T-cell (primary cell): ENCODE data around the gene RTP3. TPM values are rescaled to one million over a fixed set of nuclear protein-coding genes. Genes with fewer than 3 reads are reported as not detected.
A peak's percentile ranks its signal among the peaks of the same experiment; 100 is the strongest.

Source experiments
- ATAC-seq, 4 experiments: fragments of 200-7000 bp in 3 of 4; fragments of 150-1000 bp in 1 of 4; cut with Tn5 transposase; replicated peaks in 1 of 4; 1 replicate in 3 of 4; 2 replicates in 1 of 4; pipeline ENCODE4 v1.10.0; 2021; ENCODE audit warnings: moderate library complexity in 3 of 4, mild to moderate bottlenecking in 2 of 4, moderate number of reproducible peaks in 1 of 4
- CTCF ChIA-PET, 2 donors: fragments of 300-600 bp; sonication (Branson Sonifier 250); formaldehyde crosslinking; loops; one replicate each; lab custom pipeline; 2022; ENCODE audit warnings: antibody characterized with exemption in 2 of 2; lab: Charles Lee
- POLR2A ChIA-PET, 2 donors: fragments of 300-600 bp; sonication (Branson Sonifier 250); formaldehyde crosslinking; loops; one replicate each; lab custom pipeline; 2022; ENCODE audit warnings: antibody characterized with exemption in 2 of 2; lab: Charles Lee
- DNase-seq, 35 experiments: peaks; one replicate each; pipeline versions ENCODE4 v3.0.0 to v3.0.0-alpha.2; 2013 to 2023
- H3K27ac ChIP-seq: one replicate; pipeline ENCODE4 v1.5.1; 2013; ENCODE audit warnings: low read length
- H3K27me3 ChIP-seq, 2 experiments: replicated peaks in 1 of 2; 1 replicate in 1 of 2; 2 replicates in 1 of 2; pipeline versions ENCODE4 v1.6.1 to v1.7.0; 2013; ENCODE audit warnings: low read length in 1 of 2, mixed read lengths in 1 of 2; ENCODE audit not compliant: control insufficient read depth in 2 of 2, insufficient read depth in 2 of 2; ENCODE audit errors: extremely low read depth in 1 of 2
- H3K36me3 ChIP-seq, 2 donors: 1 replicate in 1 of 2; 2 replicates in 1 of 2; pipeline versions ENCODE4 v1.6.1 to v1.7.0; 2013; ENCODE audit warnings: low read length in 1 of 2; ENCODE audit not compliant: control insufficient read depth in 2 of 2, insufficient read depth in 1 of 2; ENCODE audit errors: extremely low read depth in 1 of 2
- H3K4me1 ChIP-seq, 2 experiments: 1 replicate in 1 of 2; 2 replicates in 1 of 2; pipeline versions ENCODE4 v1.6.1 to v1.7.0; 2013; ENCODE audit warnings: low read length in 2 of 2, mixed read lengths in 1 of 2; ENCODE audit not compliant: insufficient read depth in 2 of 2, control insufficient read depth in 1 of 2; ENCODE audit errors: extremely low read depth in 1 of 2
- H3K4me3 ChIP-seq, 2 donors: 1 replicate in 1 of 2; 2 replicates in 1 of 2; pipeline versions ENCODE4 v1.5.1 to v1.7.0; 2013; ENCODE audit warnings: mild to moderate bottlenecking in 2 of 2, low read length in 1 of 2, moderate library complexity in 1 of 2; ENCODE audit not compliant: control insufficient read depth in 1 of 2; ENCODE audit errors: extremely low read depth in 1 of 2
- H3K9me3 ChIP-seq: 2 replicates; pipeline ENCODE4 v1.7.0; 2013
- H3K27ac Mint-ChIP-seq, 2 donors: one replicate each; pipeline ENCODE4 v1.8.0; 2020 to 2021; ENCODE audit warnings: mild to moderate bottlenecking in 2 of 2, mixed read lengths in 2 of 2
- H3K27me3 Mint-ChIP-seq, 2 donors: one replicate each; pipeline ENCODE4 v1.8.0; 2021 to 2022; ENCODE audit warnings: mixed read lengths in 2 of 2
- H3K36me3 Mint-ChIP-seq: one replicate; pipeline ENCODE4 v1.8.0; 2021; ENCODE audit warnings: mixed read lengths
- H3K4me1 Mint-ChIP-seq, 3 donors: one replicate each; pipeline ENCODE4 v1.8.0; 2020 to 2022; ENCODE audit warnings: mixed read lengths in 3 of 3, mild to moderate bottlenecking in 1 of 3
- H3K4me3 Mint-ChIP-seq, 3 donors: one replicate each; pipeline ENCODE4 v1.8.0; 2020 to 2022; ENCODE audit warnings: mild to moderate bottlenecking in 3 of 3, mixed read lengths in 3 of 3, moderate library complexity in 3 of 3
- H3K9me3 Mint-ChIP-seq, 3 donors: one replicate each; pipeline ENCODE4 v1.8.0; 2020 to 2022; ENCODE audit warnings: mixed read lengths in 3 of 3
- WGBS: methylation state at CpG from one replicate; pipeline ENCODE4 v1.1.5; 2013; ENCODE audit warnings: missing lambda C conversion rate; ENCODE audit not compliant: insufficient coverage; 5-methylcytosine and 5-hydroxymethylcytosine counted together
- total RNA-seq, 35 experiments: library from RNA in 6 of 35; stranded (reverse) in 6 of 35; fragments of 120-200 nt in 1 of 35; gene quantifications; one replicate each; pipeline versions ENCODE4 v1.2.1 to v1.2.4 and lab custom pipeline; 2013 to 2026

The RTP3 gene
- total RNA-seq, 5 donors from 2014 or later (not counting 1 experiment from before 2014, with no cell fraction given) = not detected

- Histone ChIP-seq H3K4me1 (no peaks in the 10 kb centered on the region), H3K4me3 (no peak overlapping the region), H3K27me3 (no peaks in the 10 kb centered on the region), H3K36me3 (no peaks in the 10 kb centered on the region), H3K9me3 (no peaks in the 10 kb centered on the region), H3K27ac (no peak overlapping the region)
- ChIA-PET CTCF (interaction anchor here in 1 of 2 donors (1.3 kb wide), 1 partner anchor 10 kb away, joined by 3 read pairs; no protein-coding TSS in a partner anchor), POLR2A (no interaction called here)
- no peak for DNase-seq
- Mint-ChIP-seq H3K4me3 (no peak overlapping the region), H3K27ac (no peak overlapping the region), H3K4me1 (peaks cover under 1 to 9% (median 2%) of the 10 kb centered on the region in 3 donors), H3K36me3 (no peaks in the 10 kb centered on the region), H3K9me3 (no peaks in the 10 kb centered on the region), H3K27me3 (peaks cover 0 to 5% of the 10 kb centered on the region in 2 donors)
- no peak for ATAC-seq
- WGBS = 86% methylated on average over 2 of the region's 4 CpGs
These were observed 11.2 kb downstream of the RTP3 start for GRCh38 chr3:46508850-46509591.

- Mint-ChIP-seq H3K36me3 (no peaks in the 10 kb centered on the region), H3K4me3 (no peak overlapping the region), H3K27me3 (peaks cover 0 to 5% of the 10 kb centered on the region in 2 donors), H3K4me1 (peaks cover 0 to 8% (median under 1%) of the 10 kb centered on the region in 3 donors), H3K27ac (peak overlapping the region in 1 of 2 donors; percentile 41), H3K9me3 (no peaks in the 10 kb centered on the region)
- Histone ChIP-seq H3K4me1 (no peaks in the 10 kb centered on the region), H3K9me3 (no peaks in the 10 kb centered on the region), H3K27ac (no peak overlapping the region), H3K27me3 (no peaks in the 10 kb centered on the region), H3K36me3 (no peaks in the 10 kb centered on the region), H3K4me3 (no peak overlapping the region)
- DNase-seq (no peak), ATAC-seq (no peak)
- CTCF ChIA-PET = interaction anchor here in 1 of 2 donors (0.6 to 1.3 kb wide), 2 partner anchors 9 to 141 kb away, joined by 3 read pairs; no protein-coding TSS in a partner anchor
- POLR2A ChIA-PET = no interaction called here
- 65% methylated on average over 3 of the region's 4 CpGs for WGBS
These were observed 11.9 kb downstream of the RTP3 start for GRCh38 chr3:46509661-46510187.

- Mint-ChIP-seq H3K36me3 (no peaks in the 10 kb centered on the region), H3K9me3 (no peaks in the 10 kb centered on the region), H3K4me1 (peaks cover 0 to 4% (median 2%) of the 10 kb centered on the region in 3 donors), H3K27ac (no peak overlapping the region), H3K4me3 (no peak overlapping the region), H3K27me3 (peaks cover 0 to 5% of the 10 kb centered on the region in 2 donors)
- POLR2A ChIA-PET = no interaction called here
- no peak overlapping the region for H3K4me3 ChIP-seq
- no peaks in the 10 kb centered on the region for H3K9me3 ChIP-seq
- H3K36me3 ChIP-seq = no peaks in the 10 kb centered on the region
- H3K27me3 ChIP-seq = no peaks in the 10 kb centered on the region
- CTCF ChIA-PET = interaction anchor here in 1 of 2 donors (0.6 kb wide), 1 partner anchor 133 kb away, joined by 3 read pairs; no protein-coding TSS in a partner anchor
- WGBS = no CpG with 5 or more reads among the region's 2 CpGs
- no peaks in the 10 kb centered on the region for H3K4me1 ChIP-seq
- no peak overlapping the region for H3K27ac ChIP-seq
- DNase-seq (no peak), ATAC-seq (no peak)
These were observed 14.5 kb downstream of the RTP3 start for GRCh38 chr3:46512191-46512749.

- no peak overlapping the region for H3K27ac Mint-ChIP-seq
- ATAC-seq (no peak), DNase-seq (no peak)
- H3K4me1 Mint-ChIP-seq = peaks cover 0 to 4% (median 2%) of the 10 kb centered on the region in 3 donors
- Histone ChIP-seq H3K4me3 (no peak overlapping the region), H3K4me1 (no peaks in the 10 kb centered on the region), H3K27ac (no peak overlapping the region), H3K27me3 (no peaks in the 10 kb centered on the region), H3K9me3 (no peaks in the 10 kb centered on the region), H3K36me3 (no peaks in the 10 kb centered on the region)
- H3K9me3 Mint-ChIP-seq = no peaks in the 10 kb centered on the region
- POLR2A ChIA-PET = no interaction called here
- no peak overlapping the region for H3K4me3 Mint-ChIP-seq
- 100% methylated on average over 2 of the region's 4 CpGs for WGBS
- no peaks in the 10 kb centered on the region for H3K36me3 Mint-ChIP-seq
- CTCF ChIA-PET = interaction anchor here in 1 of 2 donors (0.6 kb wide), 1 partner anchor 33 kb away, joined by 4 read pairs; no protein-coding TSS in a partner anchor
- H3K27me3 Mint-ChIP-seq = peaks cover 0 to 5% of the 10 kb centered on the region in 2 donors
These were observed 18.7 kb downstream of the RTP3 start for GRCh38 chr3:46516521-46516920.

GRCh38 chr3:46517016-46517783, 19.4 kb downstream of the RTP3 start:
- ChIA-PET POLR2A (no interaction called here), CTCF (interaction anchor here in 1 of 2 donors (0.6 kb wide), 1 partner anchor 21 kb away, joined by 3 read pairs; no protein-coding TSS in a partner anchor)
- Mint-ChIP-seq H3K9me3 (no peaks in the 10 kb centered on the region), H3K27me3 (peaks cover 0 to 5% of the 10 kb centered on the region in 2 donors), H3K36me3 (no peaks in the 10 kb centered on the region), H3K4me1 (peaks cover 0 to 4% (median 2%) of the 10 kb centered on the region in 3 donors), H3K27ac (peak overlapping the region in 1 of 2 donors; percentile 19), H3K4me3 (no peak overlapping the region)
- Histone ChIP-seq H3K36me3 (no peaks in the 10 kb centered on the region), H3K27ac (no peak overlapping the region), H3K27me3 (no peaks in the 10 kb centered on the region), H3K4me1 (no peaks in the 10 kb centered on the region), H3K9me3 (no peaks in the 10 kb centered on the region), H3K4me3 (no peak overlapping the region)
- DNase-seq = no peak
- peak in 1 of 4 experiments; percentile 55 for ATAC-seq
- no CpG with 5 or more reads among the region's 7 CpGs for WGBS

GRCh38 chr3:46517784-46518181, 20.0 kb downstream of the RTP3 start:
- Histone ChIP-seq H3K4me3 (no peak overlapping the region), H3K27me3 (no peaks in the 10 kb centered on the region), H3K27ac (no peak overlapping the region), H3K9me3 (no peaks in the 10 kb centered on the region), H3K36me3 (no peaks in the 10 kb centered on the region), H3K4me1 (no peaks in the 10 kb centered on the region)
- ChIA-PET POLR2A (no interaction called here), CTCF (no interaction called here)
- no peaks in the 10 kb centered on the region for H3K9me3 Mint-ChIP-seq
- H3K27me3 Mint-ChIP-seq = peaks cover 0 to 2% of the 10 kb centered on the region in 2 donors
- no peak overlapping the region for H3K27ac Mint-ChIP-seq
- ATAC-seq = no peak
- H3K36me3 Mint-ChIP-seq = no peaks in the 10 kb centered on the region
- H3K4me3 Mint-ChIP-seq = no peak overlapping the region
- no peak for DNase-seq
- H3K4me1 Mint-ChIP-seq = peaks cover 0 to 4% (median 2%) of the 10 kb centered on the region in 3 donors
- 95% methylated on average over 2 of the region's 2 CpGs for WGBS
